Activated CD4-positive, alpha-beta T cell treated with anti-CD3 and anti-CD28 coated beads, Interleukin-2, amount 50 U/mL, for 16 hours (primary cell): ENCODE measurements around the gene SAP130.

ENCODE experiments used
- DNase-seq: peaks from one replicate; pipeline ENCODE4 v3.0.0-alpha.2; 2020

SAP130 gene

GRCh38 chr2:128027801-128028667, at the start of gene SAP130:
Gene SAP130 (minus strand): TSS chr2:128028059. CDS start chr2:128026292, 1,767 bp downstream.
- peak; percentile 98 for DNase-seq

- no peak for DNase-seq
These were observed 48.7 kb upstream of the SAP130 start for GRCh38 chr2:128076461-128077106.

- no peak for DNase-seq
These were observed 45.4 kb upstream of the SAP130 start for GRCh38 chr2:128073278-128073677.

GRCh38 chr2:128069769-128070168, 41.9 kb upstream of the SAP130 start:
- DNase-seq, result no peak

GRCh38 chr2:128064353-128064752, 36.5 kb upstream of the SAP130 start:
- no peak for DNase-seq

- DNase-seq, result no peak
These were observed 34.7 kb upstream of the SAP130 start for GRCh38 chr2:128062571-128062970.

GRCh38 chr2:128058114-128058513, 30.3 kb upstream of the SAP130 start:
- no peak for DNase-seq

GRCh38 chr2:128057334-128057733, 29.5 kb upstream of the SAP130 start:
- DNase-seq, result no peak

- no peak for DNase-seq
These were observed 26.4 kb upstream of the SAP130 start for GRCh38 chr2:128054104-128054885.

- no peak for DNase-seq
These were observed 25.5 kb upstream of the SAP130 start for GRCh38 chr2:128053331-128053730.

- DNase-seq, result no peak
These were observed 15.2 kb upstream of the SAP130 start for GRCh38 chr2:128043041-128043440.

GRCh38 chr2:128041561-128041960, 13.7 kb upstream of the SAP130 start:
- DNase-seq, result no peak

- no peak for DNase-seq
These were observed 12.4 kb upstream of the SAP130 start for GRCh38 chr2:128040166-128040771.

GRCh38 chr2:128039535-128039934, 11.7 kb upstream of the SAP130 start:
- no peak for DNase-seq

GRCh38 chr2:128038411-128038810, 10.6 kb upstream of the SAP130 start:
- DNase-seq, result no peak

GRCh38 chr2:128037649-128038048, 9.8 kb upstream of the SAP130 start:
- no peak for DNase-seq

GRCh38 chr2:128036748-128037607, 9.1 kb upstream of the SAP130 start:
- DNase-seq, result no peak

- DNase-seq, result no peak
These were observed 4.2 kb upstream of the SAP130 start for GRCh38 chr2:128032092-128032491.

GRCh38 chr2:128028668-128029054, 802 bp upstream of the SAP130 start:
- no peak for DNase-seq

GRCh38 chr2:128027278-128027800, 520 bp downstream of the SAP130 start:
- peak; percentile 100 for DNase-seq

GRCh38 chr2:128026448-128027277, 1.2 kb downstream of the SAP130 start:
- no peak for DNase-seq
